HG02973 (cell line): ENCODE measurements around the gene HOXA13.

Experiments
- ATAC-seq: cut with Tn5 transposase; IDR thresholded peaks from one replicate; pipeline ENCODE4 v1.9.1; 2021; ENCODE audit warnings: moderate library complexity; ENCODE audit not compliant: unreplicated experiment

The HOXA13 gene

DNA sequence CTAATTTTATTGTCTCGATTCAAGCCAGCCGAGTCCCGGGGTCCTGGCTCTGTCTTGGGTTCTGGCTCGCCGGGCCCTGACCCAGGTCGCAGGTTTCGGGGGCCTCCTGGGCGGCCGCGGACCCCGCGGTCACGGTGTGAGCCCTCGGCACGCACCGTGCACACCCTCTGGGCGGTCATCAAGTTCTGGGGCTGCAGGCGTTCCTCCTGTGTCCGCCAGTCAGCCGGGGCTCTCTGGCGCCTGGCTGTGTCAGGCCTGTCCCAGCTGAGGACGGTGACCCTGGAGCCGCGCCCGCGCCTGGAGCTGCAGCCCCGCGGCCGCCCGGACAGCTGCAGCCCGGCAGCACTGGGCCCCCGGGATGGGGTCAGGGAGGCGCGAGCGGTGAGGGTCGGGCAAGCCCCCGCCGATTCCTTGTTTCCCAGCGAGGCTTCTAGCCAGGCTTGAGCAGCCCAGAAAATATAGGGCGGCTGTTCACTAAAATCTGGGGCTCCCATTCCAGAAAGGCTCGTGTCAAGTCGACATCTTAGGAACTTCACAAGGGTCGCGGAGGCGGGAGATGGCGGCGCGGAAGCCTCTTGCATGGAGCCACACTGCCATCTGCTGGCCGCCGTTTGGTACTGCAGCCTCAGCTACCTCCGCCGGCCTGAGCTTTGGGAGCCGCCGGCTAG lies 39.2 kb downstream of the HOXA13 start:
- ATAC-seq = no peak

DNA sequence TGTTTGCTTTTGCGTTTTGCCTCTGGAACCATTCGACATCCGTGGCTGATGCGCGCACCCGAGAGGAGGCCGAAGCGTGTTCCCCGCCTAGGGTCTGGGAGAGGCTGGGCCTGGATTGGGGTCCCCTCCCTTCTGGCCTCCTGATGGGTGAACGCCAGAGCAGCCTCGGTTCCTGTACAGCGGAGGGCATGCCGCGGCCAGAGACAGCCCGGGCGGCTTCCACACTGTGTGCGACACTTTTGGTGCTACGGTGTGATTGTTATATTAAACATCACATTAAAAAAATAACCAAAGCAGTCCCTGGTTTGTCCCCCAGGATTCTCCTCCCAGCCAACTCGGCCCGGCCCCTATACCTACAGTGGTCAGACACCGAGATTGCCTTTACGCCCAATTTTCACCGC lies 39.7 kb downstream of the HOXA13 start:
- ATAC-seq = no peak

DNA sequence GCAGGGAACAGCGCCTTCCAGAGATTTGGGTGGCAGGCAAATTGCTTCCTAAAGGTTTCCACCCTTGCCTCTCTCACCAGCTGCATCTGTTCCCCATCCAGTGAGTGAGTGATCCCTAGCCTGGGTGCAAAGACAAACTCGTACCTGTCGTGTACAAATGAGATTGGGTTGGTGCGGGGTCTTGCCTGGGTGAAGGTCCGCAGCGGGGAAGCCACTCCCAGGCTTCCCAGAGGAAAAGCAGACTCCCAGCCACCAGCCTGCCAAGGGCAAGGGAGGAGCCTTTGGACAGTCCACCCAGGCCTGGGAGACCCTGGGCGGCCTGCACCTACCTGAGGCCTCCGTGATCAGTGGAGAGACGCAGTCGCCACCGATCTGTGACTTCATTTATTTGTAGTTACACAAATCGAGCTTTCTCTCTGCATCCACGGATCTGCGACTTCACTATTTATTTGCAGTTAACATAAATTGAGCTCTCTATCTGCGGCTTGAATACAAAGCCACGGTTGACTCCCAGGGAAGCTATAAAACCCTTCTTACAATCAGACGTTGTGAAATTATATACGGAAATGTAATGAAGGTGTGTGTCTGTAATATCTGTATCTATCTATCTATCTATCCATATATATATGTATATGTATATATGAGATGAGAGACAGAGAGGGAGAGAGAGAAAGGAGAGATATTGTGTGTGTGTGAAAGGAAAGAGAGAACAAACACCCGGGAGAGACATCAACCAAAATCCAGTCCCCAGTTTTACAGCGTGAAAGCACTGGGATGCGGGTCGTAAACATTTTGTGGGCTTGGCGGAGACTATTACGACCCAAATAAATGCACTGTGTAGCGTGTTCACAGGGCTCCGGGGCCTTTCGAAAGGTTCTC lies 40.4 kb downstream of the HOXA13 start:
- no peak for ATAC-seq

DNA sequence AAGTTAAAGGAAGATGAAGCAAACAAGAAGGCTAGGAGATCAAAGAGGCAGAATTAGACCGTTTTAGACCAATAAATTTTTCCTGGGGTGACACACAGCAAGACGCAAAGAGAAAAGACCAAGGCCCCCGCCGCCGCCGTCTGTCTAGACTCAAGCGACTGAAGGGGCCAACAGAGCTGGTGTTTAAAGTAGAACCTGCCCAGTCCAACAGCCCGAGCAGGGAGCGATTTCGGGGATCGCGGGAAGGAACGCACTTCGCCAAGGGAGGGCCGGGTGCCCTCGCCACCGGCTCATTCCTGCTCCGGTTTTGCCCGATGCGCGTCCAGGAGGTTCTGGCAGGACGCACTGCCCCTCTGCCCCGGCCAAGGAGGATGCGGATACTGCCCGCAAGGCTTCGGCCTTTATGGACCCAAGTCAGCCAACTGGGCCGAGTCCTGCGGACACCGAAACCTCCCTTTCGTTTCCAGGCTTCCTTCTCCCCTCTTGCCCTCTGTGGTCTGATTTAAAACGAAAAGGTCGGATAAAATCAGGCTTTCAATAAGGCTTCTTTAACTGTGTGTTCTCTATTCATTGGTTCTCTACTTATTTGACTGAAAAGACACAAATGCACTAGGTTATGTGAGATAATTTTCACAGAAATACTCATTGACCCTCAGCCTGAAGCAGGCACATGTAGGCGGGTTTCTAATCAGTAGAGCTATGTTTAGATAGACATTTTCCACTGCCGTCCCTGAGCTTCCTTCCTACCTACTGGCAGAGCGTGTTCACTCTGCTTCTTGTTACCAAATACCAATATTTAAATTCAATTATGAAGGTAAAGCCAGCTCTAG lies 41.2 kb downstream of the HOXA13 start:
- ATAC-seq = no peak

DNA sequence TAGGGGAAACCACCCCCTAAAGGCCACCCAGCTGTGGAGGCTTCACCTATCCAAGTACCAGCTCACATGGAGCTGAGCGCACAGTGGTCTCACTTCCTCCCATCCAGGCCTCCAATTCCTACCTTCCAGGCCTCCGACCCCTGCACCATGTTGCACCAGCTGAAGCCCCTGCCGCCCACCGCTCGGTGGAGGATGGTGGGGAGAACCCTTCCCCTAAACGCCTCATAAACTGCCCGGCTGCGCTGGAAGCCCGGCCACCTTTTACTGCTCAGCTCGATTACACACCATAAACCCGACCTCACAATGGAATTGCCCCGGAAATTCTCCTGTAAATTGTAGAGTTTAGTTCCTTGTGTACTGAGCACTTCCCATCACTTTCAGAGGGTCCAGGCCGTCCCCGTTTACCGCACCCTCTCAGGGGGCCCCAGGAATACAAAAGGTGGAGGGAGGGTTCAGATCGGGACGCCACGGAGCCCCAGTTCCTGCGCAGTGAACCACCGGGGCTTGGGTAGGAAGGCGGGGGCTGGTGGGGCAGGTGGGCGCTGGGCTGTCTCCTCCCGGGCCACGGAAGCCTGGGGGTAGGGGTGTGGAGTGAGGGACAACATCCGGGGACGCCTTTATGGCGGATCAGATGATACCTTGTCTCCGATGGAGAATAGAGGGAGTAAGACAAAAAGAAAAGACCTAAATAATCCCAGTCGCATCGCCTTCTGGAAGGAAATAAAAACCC lies 42.0 kb downstream of the HOXA13 start:
- ATAC-seq = no peak

DNA sequence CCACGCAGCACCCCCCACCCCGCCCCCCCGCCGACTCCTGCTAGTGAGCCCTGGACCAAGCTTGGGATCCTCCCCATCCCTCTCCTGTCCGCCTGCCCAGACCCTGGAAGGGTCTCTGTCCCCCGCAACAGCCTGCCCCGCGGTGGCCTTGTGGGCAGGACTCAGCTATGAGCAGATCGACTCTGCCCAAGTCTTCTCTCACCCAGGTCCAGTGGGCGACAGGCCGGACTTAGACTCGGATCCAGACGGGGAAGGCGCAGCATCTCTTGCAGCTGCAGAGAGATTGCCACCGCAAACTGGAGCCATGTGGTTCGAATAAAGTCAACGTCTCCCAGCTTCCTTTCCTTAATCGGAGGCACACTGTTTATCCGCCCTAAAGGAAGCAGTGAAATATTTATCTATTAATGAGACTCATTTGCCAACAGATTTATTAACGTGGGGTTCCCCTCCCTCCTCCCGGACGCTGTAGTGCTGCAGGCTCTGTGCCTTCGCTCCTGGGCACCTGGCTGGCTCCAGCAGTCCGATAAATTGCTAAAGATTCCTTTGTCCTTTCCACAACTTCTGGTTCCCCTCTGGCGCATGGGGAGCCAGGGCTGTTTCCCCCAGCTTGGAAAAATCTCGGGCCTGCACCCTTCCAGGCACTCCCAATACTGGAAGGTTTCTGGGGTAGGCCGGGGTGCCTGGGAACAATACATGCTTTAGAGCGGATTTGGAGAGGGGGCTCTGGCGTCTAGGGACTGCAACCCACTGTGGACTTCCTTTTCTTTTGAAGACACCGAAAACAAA lies 42.8 kb downstream of the HOXA13 start:
- ATAC-seq = no peak

DNA sequence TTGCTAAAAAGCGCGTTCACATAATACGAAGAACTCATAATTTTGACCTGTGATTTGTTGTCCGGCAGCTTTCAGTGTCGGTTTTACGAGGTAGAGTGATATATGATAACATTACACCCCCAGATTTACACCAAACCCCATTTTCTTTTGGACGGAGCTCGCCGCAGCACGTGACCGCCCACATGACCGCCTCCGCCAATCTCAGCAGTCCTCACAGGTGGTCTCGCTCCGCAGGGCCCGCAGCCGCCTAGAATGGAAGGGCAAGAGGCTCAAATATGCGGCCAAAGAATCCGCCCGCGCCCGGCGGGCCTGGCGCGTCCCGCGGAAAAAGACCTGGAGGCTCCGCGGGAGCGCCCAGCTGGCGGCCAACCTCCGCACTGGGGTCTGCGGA lies 43.4 kb downstream of the HOXA13 start, which contains the start of gene HOXA7:
TSS of gene HOXA7 (minus strand) at position 168 of the 391 bp plus-strand sequence. CDS start at position 38, 130 bp downstream.
- no peak for ATAC-seq

DNA sequence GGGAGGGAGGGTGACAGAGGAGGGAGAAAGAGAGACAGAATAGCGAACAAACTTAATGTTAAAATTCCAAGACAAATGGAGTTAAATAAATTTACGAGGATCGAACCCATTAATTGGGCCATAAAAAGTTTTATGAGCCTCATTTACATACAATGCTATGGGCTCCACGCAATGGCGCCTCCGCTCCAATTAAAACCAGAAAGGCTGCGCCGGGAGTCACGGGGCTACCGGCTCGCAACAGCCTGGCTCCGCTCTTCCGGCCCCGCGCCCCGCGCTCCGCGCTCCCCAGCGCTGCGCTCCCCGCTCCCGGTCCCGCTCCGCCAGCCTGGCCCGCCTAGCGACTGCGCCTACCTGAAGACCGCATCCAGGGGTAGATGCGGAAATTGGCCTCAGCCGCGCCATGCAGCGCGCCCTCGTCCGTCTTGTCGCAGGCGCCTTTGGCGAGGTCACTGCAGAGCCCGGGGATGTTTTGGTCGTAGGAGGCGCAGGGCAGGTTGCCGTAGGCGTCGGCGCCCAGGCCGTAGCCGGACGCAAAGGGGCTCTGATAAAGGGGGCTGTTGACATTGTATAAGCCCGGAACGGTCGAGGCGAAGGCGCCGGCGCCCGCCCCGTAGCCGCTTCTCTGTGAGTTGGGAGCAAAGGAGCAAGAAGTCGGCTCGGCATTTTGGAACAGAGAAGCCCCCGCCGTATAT lies 43.9 kb downstream of the HOXA13 start:
- no peak for ATAC-seq

DNA sequence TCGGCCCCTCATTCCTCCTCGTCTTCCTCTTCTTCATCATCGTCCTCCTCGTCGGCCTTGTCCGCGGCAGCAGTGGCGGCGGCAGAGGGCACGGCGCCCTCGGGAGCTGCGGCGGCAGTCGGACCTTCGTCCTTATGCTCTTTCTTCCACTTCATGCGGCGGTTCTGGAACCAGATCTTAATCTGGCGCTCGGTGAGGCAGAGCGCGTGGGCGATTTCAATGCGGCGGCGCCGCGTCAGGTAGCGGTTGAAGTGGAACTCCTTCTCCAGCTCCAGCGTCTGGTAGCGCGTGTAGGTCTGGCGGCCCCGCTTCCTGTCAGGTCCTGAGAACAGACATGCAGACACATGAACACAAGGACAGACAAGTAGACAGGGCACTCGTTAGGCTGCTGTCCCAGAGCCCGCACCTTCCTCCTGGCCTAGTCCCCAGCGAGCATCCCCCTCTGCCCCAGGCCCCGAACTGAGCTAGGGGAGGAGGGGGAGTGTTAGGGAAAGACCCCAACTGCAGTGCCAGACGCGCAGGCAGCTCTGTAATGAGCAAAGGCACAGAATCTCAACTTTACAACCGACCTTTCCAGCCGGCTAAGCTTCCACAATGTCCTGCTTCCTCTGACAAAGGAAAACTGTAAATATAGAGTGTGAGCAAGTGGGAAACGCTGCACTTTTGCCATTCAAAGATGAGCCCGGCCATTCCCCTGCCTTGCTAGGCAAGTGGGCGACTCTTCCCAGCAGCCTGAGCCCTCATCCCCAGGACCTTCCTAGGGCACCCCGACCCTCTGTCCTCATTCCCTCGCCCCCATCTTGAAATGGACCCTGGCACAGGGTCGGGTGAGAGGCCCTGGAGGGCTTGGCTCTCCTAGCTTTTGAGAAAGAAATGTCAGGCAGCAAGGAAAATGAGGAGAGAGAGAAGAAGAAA lies 44.7 kb downstream of the HOXA13 start:
- no peak for ATAC-seq

DNA sequence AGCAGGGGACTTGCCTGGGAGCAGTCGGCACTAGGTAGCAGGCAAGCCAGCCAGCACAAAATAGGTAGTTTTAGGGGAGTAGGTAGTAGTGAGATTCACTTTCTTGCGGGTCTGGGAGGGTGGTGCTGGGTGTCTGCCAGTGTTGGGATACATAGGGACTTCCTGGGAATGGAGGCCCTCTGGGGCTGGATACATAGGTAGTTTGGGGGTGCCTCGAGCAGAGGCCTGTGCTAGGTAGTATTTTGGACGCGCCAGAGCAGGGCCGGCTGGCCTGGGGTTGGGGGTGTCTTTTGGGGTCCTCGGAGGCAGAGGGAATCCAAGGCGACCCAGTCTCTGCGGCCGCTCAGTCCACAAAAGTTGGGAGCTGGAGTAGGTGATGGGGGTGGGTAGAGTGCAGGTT lies 45.5 kb downstream of the HOXA13 start:
- no peak for ATAC-seq

DNA sequence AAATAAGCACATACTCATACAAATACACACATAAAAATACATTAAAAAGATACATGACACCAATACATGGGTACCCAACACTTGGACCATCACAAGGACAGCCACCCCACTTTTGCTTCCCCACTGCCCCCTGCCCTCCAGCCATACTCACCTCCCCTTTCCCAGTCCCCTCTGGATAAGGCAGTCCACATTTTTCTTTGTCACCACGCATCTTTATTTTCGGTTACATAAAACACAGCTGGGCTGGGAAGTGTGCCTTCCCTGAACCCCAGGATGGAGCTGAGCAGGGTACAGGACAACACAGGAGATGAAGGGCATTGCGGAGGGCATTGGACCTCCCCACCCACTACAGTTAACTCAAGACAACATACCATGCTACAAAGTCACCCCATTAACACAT lies 46.4 kb downstream of the HOXA13 start:
- ATAC-seq = no peak

DNA sequence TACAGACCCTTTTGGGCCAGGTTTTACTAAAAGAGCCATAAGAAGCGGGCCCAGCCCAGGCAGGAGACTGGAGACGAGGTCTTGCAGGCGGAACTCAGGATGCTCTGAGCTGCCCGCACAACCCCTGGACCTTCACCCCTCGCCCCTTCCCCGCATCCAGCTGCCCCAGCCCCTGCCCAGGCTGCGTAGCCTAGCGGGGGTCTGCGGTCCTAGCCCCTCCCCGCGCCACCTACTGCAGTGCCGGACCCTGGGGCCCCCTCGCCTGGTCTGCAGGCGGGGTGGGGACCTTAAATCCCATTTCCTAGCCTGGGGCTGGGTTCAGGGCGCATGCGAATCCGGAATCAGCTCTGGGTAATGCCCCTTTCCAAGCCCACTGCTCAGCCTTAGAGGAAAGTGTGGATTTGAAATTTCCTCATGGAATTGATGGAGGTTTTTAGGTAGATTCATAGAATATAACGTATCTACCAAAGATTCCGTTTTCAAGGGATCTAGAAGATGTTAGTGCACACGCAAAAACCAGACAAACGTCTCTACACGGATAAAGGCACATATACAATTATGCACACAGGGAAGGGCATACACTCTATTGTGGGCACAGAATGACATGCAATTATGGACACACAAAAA lies 47.0 kb downstream of the HOXA13 start:
- ATAC-seq = no peak

DNA sequence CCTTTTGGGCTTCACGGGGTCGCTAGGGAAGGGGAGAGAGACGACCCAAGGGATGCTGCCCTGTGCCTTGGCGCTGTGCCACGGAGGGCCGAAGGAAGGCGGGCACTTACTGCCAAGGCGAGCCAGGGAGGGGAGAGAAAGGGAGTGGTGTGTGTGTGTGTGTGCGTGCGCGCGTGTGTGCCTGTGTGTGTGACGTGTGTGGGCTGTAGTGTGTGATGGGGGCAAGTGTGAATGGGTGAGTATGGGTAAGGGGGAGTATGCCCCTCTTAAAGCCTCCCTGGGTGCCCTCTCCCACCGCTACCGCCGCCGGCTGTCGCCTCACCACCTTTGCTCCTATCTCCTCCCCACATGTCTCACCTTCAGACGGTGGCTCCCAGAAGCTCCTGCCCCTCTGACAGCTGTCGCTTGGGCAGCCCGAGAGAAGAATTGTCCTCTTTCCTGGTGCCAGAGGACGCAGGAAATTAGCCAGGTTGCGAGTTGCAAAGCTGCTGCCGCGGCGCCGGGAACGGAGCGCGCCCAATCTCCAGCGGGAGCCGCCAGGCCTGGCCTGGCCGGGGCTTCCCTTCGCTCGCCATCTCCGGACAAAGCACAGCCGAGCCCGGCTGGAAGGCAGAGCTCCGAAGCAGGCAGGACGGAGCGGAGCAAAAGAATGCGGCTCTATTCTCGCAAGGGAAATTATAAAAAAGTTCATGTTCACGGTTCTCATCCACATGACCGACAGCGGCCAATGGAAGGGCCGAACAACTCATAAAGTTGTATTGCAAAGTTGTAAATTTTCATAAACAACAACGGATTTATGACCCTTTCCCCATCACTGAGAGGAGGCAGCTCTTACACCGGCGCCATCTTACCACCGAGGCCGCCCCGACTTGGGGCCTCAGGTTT lies 47.7 kb downstream of the HOXA13 start, which contains the start of gene HOXA3:
TSS of gene HOXA3 (minus strand) at position 653 of the 885 bp plus-strand sequence. CDS start 41,943 bp downstream, outside the sequence.
- no peak for ATAC-seq

DNA sequence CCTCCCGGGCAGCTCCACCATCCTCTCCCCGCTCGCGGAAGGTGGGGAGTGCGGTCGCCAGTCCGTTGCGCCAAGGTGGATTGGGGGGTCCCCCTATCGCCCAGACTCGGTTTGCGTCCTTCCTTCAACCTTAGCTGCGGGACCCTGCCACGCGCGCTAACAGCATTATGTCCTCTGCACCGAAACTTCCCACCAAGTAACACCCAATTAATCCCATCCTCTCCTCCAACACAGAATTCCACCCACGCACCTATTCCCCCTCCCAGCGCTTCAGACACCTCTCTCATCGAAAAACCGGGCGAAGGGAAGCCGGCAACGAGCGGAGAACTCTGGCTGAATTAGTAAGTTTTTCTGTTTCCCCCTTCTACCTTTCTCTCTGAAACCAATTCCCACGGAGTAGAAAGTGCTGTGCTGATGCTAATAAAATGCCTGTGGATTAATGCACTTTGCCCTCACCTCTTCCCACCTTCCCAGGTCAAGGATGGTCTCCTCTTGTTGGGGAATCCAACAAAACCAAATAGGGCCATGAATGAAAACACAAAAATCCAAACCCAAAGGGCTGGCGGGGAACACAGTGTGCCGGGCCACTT lies 48.5 kb downstream of the HOXA13 start:
- ATAC-seq = no peak

DNA sequence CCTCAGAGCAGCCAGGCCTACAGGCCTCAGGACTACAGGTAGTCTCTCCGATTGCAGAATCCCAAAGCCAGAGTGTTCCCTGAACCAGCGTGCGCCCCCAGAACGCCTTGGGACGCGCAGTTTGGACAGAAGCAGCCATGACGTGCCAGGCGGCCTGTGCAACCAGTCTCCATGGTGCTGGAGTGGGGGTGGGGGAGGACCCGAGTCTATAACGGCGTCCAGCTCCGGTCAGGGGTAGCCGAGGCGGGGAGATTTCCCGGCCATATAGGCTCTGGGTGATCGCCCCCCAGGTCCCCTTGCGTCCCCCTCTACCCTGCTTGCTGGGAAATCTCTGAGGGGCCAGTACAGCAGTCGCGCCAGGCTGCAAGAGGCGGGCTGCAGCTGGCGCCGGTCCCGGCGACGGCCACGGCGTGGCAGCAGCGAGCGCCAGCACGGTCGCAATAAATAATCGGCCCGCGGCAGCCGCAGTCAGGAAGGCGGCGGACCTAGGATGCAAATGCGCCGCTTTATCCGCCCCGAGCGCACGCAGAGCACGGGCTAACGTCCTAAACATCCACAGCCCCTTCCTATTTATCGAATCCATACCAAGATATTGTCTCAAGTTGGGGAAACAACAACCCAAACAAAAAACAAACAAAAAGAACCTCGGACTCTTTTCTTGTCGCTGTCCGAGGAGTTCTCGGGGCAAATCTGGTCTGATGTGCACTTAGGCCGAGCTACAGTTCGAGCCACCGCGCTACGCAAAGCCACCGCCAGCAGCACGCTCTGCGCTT lies 49.1 kb downstream of the HOXA13 start:
- ATAC-seq = peak; percentile 86
